Nephron (organoid): ENCODE measurements around the gene SLC25A44.

Source experiments
- H3K27ac Mint-ChIP-seq, 3 experiments: 2 replicates each; pipeline ENCODE4 v1.8.0; 2020; ENCODE audit warnings: mixed read lengths in 3 of 3, mild to moderate bottlenecking in 2 of 3, moderate library complexity in 1 of 3
- H3K27me3 Mint-ChIP-seq: 2 replicates; pipeline ENCODE4 v1.8.0; 2021; ENCODE audit warnings: low read depth, mild to moderate bottlenecking, moderate library complexity, mixed read lengths
- H3K36me3 Mint-ChIP-seq: 2 replicates; pipeline ENCODE4 v1.8.0; 2020; ENCODE audit warnings: low read depth, mixed read lengths
- H3K4me1 Mint-ChIP-seq: 2 replicates; pipeline ENCODE4 v1.8.0; 2020; ENCODE audit warnings: mixed read lengths
- H3K4me3 Mint-ChIP-seq, 3 experiments: 2 replicates each; pipeline ENCODE4 v1.8.0; 2020; ENCODE audit warnings: mild to moderate bottlenecking in 3 of 3, mixed read lengths in 3 of 3, moderate library complexity in 2 of 3
- H3K9me3 Mint-ChIP-seq: 2 replicates; pipeline ENCODE4 v1.8.0; 2020; ENCODE audit warnings: mixed read lengths
- CTCF ChIP-seq, 3 experiments: fragments of 200-600 bp; sonication (generic); IDR thresholded peaks; one replicate each; pipeline ENCODE4 v1.5.0; 2021; ENCODE audit warnings: antibody characterized with exemption in 3 of 3; ENCODE audit not compliant: unreplicated experiment in 3 of 3

The SLC25A44 gene

GRCh38 chr1:156204686-156205085 lies 10.8 kb downstream of the SLC25A44 start:
- Mint-ChIP-seq H3K27ac (no peak overlapping the region), H3K9me3 (no peaks in the 10 kb centered on the region), H3K27me3 (peaks cover 4% of the 10 kb centered on the region), H3K36me3 (peaks cover 31% of the 10 kb centered on the region), H3K4me1 (no peaks in the 10 kb centered on the region), H3K4me3 (no peak overlapping the region)
- TF ChIP-seq CTCF (IDR thresholded peaks at IDR 0.05; ENCODE audit: unreplicated experiment in 3 of 3) = no peak

GRCh38 chr1:156211243-156211642 lies 17.3 kb downstream of the SLC25A44 start:
- TF ChIP-seq CTCF (IDR thresholded peaks at IDR 0.05; ENCODE audit: unreplicated experiment in 3 of 3) = no peak
- Mint-ChIP-seq H3K27ac (peak overlapping the region in 2 of 3 experiments; percentile 70 to 77), H3K4me3 (peak overlapping the region; percentile 12 to 100 (median 97)), H3K36me3 (peaks cover 35% of the 10 kb centered on the region), H3K4me1 (peaks cover 22% of the 10 kb centered on the region), H3K27me3 (peaks cover 4% of the 10 kb centered on the region), H3K9me3 (no peaks in the 10 kb centered on the region)

GRCh38 chr1:156212130-156212529 lies 18.2 kb downstream of the SLC25A44 start:
- peaks cover 4% of the 10 kb centered on the region for H3K27me3 Mint-ChIP-seq
- peaks cover 35% of the 10 kb centered on the region for H3K36me3 Mint-ChIP-seq
- H3K4me1 Mint-ChIP-seq = peaks cover 22% of the 10 kb centered on the region
- no peaks in the 10 kb centered on the region for H3K9me3 Mint-ChIP-seq
- no peak for TF ChIP-seq CTCF (IDR thresholded peaks at IDR 0.05; ENCODE audit: unreplicated experiment in 3 of 3)
- peak overlapping the region; percentile 99 to 100 (median 100) for H3K27ac Mint-ChIP-seq
- H3K4me3 Mint-ChIP-seq = peak overlapping the region; percentile 97 to 100 (median 99)

GRCh38 chr1:156212833-156213643 lies 19.1 kb downstream of the SLC25A44 start, which contains the start of gene PMF1:
TSS of gene PMF1 (plus strand) at chr1:156213007. CDS start at chr1:156213016, 9 bp downstream.
- peaks cover 33% of the 10 kb centered on the region for H3K36me3 Mint-ChIP-seq
- peak within 1 kb of the TSS; percentile 99 to 100 (median 100) for H3K27ac Mint-ChIP-seq
- no peaks in the 10 kb centered on the region for H3K9me3 Mint-ChIP-seq
- TF ChIP-seq CTCF (IDR thresholded peaks at IDR 0.05; ENCODE audit: unreplicated experiment in 3 of 3) = no peak
- peaks cover under 1% of the 10 kb centered on the region for H3K27me3 Mint-ChIP-seq
- peak within 1 kb of the TSS; percentile 97 to 100 (median 99) for H3K4me3 Mint-ChIP-seq
- H3K4me1 Mint-ChIP-seq = peaks cover 22% of the 10 kb centered on the region

- Mint-ChIP-seq H3K4me3 (peak overlapping the region; percentile 97 to 100 (median 99)), H3K36me3 (peaks cover 32% of the 10 kb centered on the region), H3K9me3 (no peaks in the 10 kb centered on the region), H3K4me1 (peaks cover 22% of the 10 kb centered on the region), H3K27me3 (no peaks in the 10 kb centered on the region), H3K27ac (peak overlapping the region; percentile 99 to 100 (median 100))
- TF ChIP-seq CTCF (IDR thresholded peaks at IDR 0.05; ENCODE audit: unreplicated experiment in 3 of 3) = no peak
Observed at GRCh38 chr1:156213644-156213966, 19.7 kb downstream of the SLC25A44 start.
